Kidney epithelial cell (primary cell): Measurements from ENCODE around the gene HM13. TPM values are rescaled to one million over a fixed set of nuclear protein-coding genes. Genes with fewer than 3 reads are reported as not detected.
"Not testable (repeated sequence)": the region's sequence is repeated elsewhere in the genome, so short reads cannot be mapped to it uniquely, and the experiment has no call there.

Source experiments
- DNase-seq: peaks from one replicate; pipeline ENCODE4 v3.0.0-alpha.2; 2010; ENCODE audit warnings: low read depth
- H3K27me3 ChIP-seq: 2 replicates; pipeline ENCODE4 v1.6.0; 2011; ENCODE audit warnings: low read length; ENCODE audit not compliant: control insufficient read depth, insufficient read depth
- H3K36me3 ChIP-seq: 2 replicates; pipeline ENCODE4 v1.5.1; 2011; ENCODE audit warnings: low read length; ENCODE audit not compliant: control insufficient read depth, insufficient read depth
- H3K4me3 ChIP-seq: 2 replicates; pipeline ENCODE4 v1.5.1; 2011; ENCODE audit warnings: low read depth, mild to moderate bottlenecking, control low read depth, low read length
- total RNA-seq: library from RNA; depleted of rRNA; stranded (reverse); fragments of >200 nt; gene quantifications from 2 replicates; pipeline ENCODE4 v1.2.3, GENCODE V29; 2015
- TF ChIP-seq, protein P1 (sequence below): IDR thresholded peaks from 2 replicates; pipeline ENCODE4 v1.5.1; 2011; ENCODE audit warnings: mild to moderate bottlenecking, moderate library complexity, low read length, control low read depth, inconsistent platforms; ENCODE audit not compliant: insufficient read depth, poor library complexity, severe bottlenecking

The HM13 gene
- total RNA-seq, 1 donor from 2014 or later, result 116 TPM

DNA sequence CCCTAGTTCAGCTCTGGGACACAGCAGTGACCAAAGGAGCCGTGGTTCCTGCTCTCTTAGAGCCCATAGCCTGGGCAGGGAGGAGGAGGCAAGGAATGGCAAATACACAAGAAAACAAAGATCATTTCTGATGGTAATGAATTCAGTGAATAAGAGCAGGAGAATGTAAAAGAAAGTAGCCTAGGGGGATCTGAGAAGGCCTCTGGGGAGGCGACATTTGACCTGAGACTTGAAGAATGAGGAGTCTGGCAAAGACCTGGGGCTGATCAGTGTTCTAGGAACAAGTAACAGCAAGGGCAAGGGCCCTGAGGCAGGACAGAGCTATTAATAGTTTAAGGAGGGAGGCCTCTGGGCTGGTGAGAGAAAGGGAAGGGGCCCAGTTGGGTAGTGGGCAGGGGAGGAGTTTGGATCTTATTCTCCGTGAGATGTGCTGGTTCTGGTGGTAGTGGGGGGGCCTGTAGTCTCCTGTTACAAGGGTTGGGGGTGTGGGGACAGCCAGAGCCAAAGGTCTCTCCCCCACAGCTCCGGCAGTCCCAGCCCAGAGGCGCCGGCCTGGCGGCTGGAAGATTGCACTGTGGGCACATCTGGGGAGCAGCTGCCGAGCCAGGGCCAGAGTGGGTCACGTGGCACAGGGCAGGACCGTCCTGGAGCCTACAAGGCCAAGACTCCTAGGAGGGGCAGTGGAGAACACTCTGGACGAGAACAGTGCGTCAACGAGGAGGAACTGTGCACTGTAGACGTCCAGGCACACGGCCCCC lies 81.6 kb downstream of the HM13 start:
- TF ChIP-seq, protein P1, sequence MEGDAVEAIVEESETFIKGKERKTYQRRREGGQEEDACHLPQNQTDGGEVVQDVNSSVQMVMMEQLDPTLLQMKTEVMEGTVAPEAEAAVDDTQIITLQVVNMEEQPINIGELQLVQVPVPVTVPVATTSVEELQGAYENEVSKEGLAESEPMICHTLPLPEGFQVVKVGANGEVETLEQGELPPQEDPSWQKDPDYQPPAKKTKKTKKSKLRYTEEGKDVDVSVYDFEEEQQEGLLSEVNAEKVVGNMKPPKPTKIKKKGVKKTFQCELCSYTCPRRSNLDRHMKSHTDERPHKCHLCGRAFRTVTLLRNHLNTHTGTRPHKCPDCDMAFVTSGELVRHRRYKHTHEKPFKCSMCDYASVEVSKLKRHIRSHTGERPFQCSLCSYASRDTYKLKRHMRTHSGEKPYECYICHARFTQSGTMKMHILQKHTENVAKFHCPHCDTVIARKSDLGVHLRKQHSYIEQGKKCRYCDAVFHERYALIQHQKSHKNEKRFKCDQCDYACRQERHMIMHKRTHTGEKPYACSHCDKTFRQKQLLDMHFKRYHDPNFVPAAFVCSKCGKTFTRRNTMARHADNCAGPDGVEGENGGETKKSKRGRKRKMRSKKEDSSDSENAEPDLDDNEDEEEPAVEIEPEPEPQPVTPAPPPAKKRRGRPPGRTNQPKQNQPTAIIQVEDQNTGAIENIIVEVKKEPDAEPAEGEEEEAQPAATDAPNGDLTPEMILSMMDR, result no peak
- H3K4me3 ChIP-seq, result no peak overlapping the region
- no peak for DNase-seq
- no peaks in the 10 kb centered on the region for H3K36me3 ChIP-seq
- no peaks in the 10 kb centered on the region for H3K27me3 ChIP-seq

DNA sequence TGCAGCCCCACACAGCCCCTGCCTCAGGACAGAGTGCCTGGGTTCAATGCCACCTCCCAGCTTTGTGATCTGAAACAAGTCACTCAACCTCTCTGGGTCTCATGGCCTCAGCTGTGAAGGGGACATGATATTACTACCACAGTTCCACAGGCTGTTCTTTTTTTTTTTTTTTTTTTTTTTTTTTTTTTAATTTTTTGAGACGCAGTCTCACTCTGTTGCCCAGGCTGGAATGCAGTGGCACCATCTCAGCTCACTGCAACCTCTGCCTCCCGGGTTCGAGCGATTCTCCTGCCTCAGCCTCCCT lies 82.1 kb downstream of the HM13 start:
- H3K4me3 ChIP-seq, DNase-seq, H3K27me3 ChIP-seq, H3K36me3 ChIP-seq: not testable (repeated sequence)

DNA sequence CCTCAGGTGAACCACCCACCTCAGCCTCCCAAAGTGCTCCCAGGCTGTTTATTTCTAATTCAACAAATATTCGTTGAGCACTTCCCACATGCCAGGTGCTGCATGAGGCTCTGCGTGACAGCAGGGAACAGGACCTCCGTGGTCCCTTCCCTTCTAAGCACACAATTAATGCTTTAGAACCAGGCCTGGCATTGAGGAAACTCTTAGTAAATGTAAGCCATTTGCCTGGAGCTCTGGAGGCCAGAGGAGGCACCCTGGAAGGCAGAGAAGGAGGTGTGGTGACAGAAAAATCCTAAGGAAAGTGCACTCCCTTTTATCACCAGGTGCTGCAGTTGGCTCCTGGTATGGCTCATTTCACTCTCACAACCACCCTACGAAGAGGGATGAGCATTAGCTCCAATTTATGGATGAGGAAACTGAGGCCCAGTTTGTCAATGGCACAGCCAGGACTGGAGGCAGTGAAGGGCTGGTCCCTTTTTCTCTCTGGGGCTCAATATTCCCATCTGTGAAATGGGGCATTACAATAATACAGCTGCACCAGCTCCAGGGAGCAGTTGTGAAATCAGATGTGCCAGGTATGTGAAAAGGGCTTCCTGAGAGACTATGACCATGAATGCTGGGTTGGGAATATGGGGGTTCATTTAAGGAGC lies 82.7 kb downstream of the HM13 start:
- DNase-seq, result no peak
- no peaks in the 10 kb centered on the region for H3K36me3 ChIP-seq
- TF ChIP-seq, protein P1, result no peak
- no peak overlapping the region for H3K4me3 ChIP-seq
- no peaks in the 10 kb centered on the region for H3K27me3 ChIP-seq

DNA sequence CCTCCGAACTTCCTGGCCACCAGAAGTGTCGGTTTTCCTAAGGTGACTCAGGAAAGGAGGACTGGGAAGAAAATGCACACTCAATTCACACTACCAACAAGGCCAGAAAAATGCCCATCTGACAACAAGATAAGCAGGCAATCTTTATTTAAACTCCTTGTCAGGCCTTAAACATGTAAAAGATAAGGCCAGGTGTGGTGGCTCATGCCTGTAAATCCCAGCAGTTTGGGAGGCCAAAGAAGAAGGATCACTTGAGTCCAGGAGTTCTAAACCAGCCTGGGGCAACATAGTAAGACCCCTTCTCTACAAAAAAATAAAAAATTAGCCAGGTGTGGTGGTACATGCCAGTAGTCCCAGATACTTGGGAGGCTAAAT lies 83.2 kb downstream of the HM13 start:
- Histone ChIP-seq H3K36me3 (no peaks in the 10 kb centered on the region), H3K4me3 (no peak overlapping the region), H3K27me3 (no peaks in the 10 kb centered on the region)
- DNase-seq, result no peak
- TF ChIP-seq, protein P1, result no peak

DNA sequence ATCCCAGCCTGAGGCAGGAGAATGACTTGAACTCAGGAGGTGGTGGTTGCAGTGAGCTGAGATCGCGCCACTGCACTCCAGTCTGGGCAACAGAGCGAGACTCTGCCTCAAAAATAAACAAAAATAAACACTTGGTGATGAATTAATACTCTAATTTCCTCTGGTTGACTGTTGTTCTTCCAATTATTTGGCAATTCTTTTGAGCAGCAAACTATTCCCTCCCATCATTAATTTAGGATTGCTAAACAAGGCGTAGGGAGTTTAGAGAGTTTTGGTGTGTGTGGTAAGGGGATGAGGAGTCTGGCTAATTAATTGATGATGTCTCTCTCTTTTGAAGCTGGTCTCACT lies 88.2 kb downstream of the HM13 start:
- TF ChIP-seq, protein P1, result no peak
- Histone ChIP-seq H3K4me3 (no peak overlapping the region), H3K27me3 (no peaks in the 10 kb centered on the region), H3K36me3 (no peaks in the 10 kb centered on the region)
- no peak for DNase-seq

DNA sequence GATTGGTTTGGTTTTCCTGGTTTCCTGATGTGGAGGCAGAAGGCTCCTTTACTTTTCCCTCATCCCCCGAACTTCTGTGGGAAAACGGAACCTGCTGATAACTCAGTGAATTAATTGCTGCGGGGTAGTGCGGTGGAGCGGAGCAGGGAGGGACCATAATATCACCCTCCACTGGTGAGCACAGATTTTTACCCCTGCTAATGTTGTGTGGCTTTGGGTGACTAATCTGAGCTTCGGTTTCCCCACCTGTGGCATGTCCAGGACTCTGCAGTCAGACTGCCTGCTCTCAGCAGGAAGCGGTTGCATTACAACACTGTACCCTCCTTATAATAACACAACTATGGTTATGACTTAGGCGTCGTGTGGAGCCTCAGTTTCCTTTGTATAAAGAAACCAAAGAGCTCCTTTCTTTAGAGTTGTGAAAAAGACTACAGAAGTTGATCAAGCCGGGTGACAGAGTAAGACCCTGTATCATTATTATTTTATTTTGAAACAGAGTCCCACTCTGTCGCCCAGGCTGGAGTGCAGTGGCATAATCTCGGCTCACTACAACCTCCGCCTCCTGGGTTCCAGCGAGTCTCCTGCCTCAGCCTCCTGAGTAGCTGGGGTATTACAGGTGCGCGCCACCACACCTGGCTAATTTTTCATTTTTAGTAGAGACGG lies 88.7 kb downstream of the HM13 start:
- Histone ChIP-seq H3K27me3 (no peaks in the 10 kb centered on the region), H3K4me3 (no peak overlapping the region), H3K36me3 (no peaks in the 10 kb centered on the region)
- TF ChIP-seq, protein P1, result no peak
- no peak for DNase-seq
